ENCODE results near the gene SLC34A1. TPM values are rescaled to one million over a fixed set of nuclear protein-coding genes. Genes with fewer than 3 reads are reported as not detected.

SLC34A1 gene
- total RNA-seq, 2 experiments from 2014 or later, result not detected

GRCh38 chr5:177362610-177363507 is 21.4 kb upstream of the SLC34A1 start:
- ChIA-PET CTCF (interaction anchor here (1.1 to 2.8 kb wide), 5 partner anchors 20 to 92 kb away, joined by 3 to 17 read pairs (median 6); no protein-coding TSS in a partner anchor), POLR2A (no interaction called here)

GRCh38 chr5:177363565-177363964 is 20.7 kb upstream of the SLC34A1 start:
- CTCF ChIA-PET, result interaction anchor here (0.8 to 4.8 kb wide), 8 partner anchors 10 to 138 kb away, joined by 3 to 20 read pairs (median 4); no protein-coding TSS in a partner anchor

GRCh38 chr5:177364159-177364962 is 19.9 kb upstream of the SLC34A1 start:
- CTCF ChIA-PET, result interaction anchor here (0.7 to 4.8 kb wide), 14 partner anchors 8 to 137 kb away, joined by 3 to 20 read pairs (median 3); partner anchors contain the start of gene LMAN2
- POLR2A ChIA-PET, result interaction anchor here (0.8 to 1.7 kb wide), 2 partner anchors 25 to 96 kb away, joined by 4 to 9 read pairs; no protein-coding TSS in a partner anchor

More at GRCh38 chr5:177363565-177363964, 20.7 kb upstream of the SLC34A1 start:
- POLR2A ChIA-PET, result no interaction called here

- ChIA-PET POLR2A (interaction anchor here (1.2 kb wide), 1 partner anchor 9 kb away, joined by 3 read pairs; the partner anchor contains the start of gene RGS14), CTCF (interaction anchor here (1.3 to 11.9 kb wide), 5 partner anchors 13 to 89 kb away, joined by 4 to 132 read pairs (median 19); partner anchors contain the start of gene SLC34A1)
Measured at GRCh38 chr5:177365845-177366527, 18.2 kb upstream of the SLC34A1 start.

GRCh38 chr5:177366528-177367322 is 17.5 kb upstream of the SLC34A1 start:
- ChIA-PET CTCF (interaction anchor here (0.9 to 11.9 kb wide), 6 partner anchors 12 to 88 kb away, joined by 4 to 132 read pairs (median 12); partner anchors contain the start of gene SLC34A1), POLR2A (interaction anchor here (1.2 kb wide), 1 partner anchor 10 kb away, joined by 3 read pairs; the partner anchor contains the start of gene RGS14)

- ChIA-PET CTCF (interaction anchor here (0.9 to 11.9 kb wide), 6 partner anchors 11 to 88 kb away, joined by 4 to 132 read pairs (median 12); partner anchors contain the start of gene SLC34A1), POLR2A (no interaction called here)
Measured at GRCh38 chr5:177367323-177367848, 16.8 kb upstream of the SLC34A1 start.

GRCh38 chr5:177367981-177368868 is 16.0 kb upstream of the SLC34A1 start:
- ChIA-PET CTCF (interaction anchor here (1.0 to 11.9 kb wide), 7 partner anchors 11 to 89 kb away, joined by 3 to 132 read pairs (median 5); partner anchors contain the start of gene SLC34A1), POLR2A (no interaction called here)

GRCh38 chr5:177368869-177369644 is 15.2 kb upstream of the SLC34A1 start:
- POLR2A ChIA-PET, result interaction anchor here (0.6 kb wide), 1 partner anchor 20 kb away, joined by 3 read pairs; no protein-coding TSS in a partner anchor
- CTCF ChIA-PET, result interaction anchor here (0.7 to 11.9 kb wide), 10 partner anchors 8 to 88 kb away, joined by 3 to 132 read pairs (median 4); partner anchors contain the start of gene SLC34A1

GRCh38 chr5:177369645-177370440 is 14.4 kb upstream of the SLC34A1 start:
- POLR2A ChIA-PET, result interaction anchor here (0.6 to 1.3 kb wide), 3 partner anchors 8 to 20 kb away, joined by 3 to 6 read pairs (median 3); no protein-coding TSS in a partner anchor
- CTCF ChIA-PET, result interaction anchor here (0.7 to 11.9 kb wide), 18 partner anchors 9 to 131 kb away, joined by 3 to 132 read pairs (median 4); partner anchors contain the start of genes LMAN2 and SLC34A1

- ChIA-PET POLR2A (interaction anchor here (0.9 to 1.3 kb wide), 3 partner anchors 9 to 56 kb away, joined by 3 to 6 read pairs (median 4); no protein-coding TSS in a partner anchor), CTCF (interaction anchor here (0.5 to 11.9 kb wide), 15 partner anchors 8 to 131 kb away, joined by 3 to 132 read pairs (median 4); partner anchors contain the start of genes LMAN2 and SLC34A1)
Measured at GRCh38 chr5:177370488-177371119, 13.6 kb upstream of the SLC34A1 start.

GRCh38 chr5:177371120-177372033 is 12.9 kb upstream of the SLC34A1 start:
- ChIA-PET POLR2A (interaction anchor here (0.6 to 1.5 kb wide), 8 partner anchors 18 to 127 kb away, joined by 3 to 6 read pairs (median 4); no protein-coding TSS in a partner anchor), CTCF (interaction anchor here (0.5 to 11.9 kb wide), 13 partner anchors 7 to 84 kb away, joined by 3 to 132 read pairs (median 6); partner anchors contain the start of genes LMAN2 and SLC34A1)

- POLR2A ChIA-PET, result interaction anchor here (0.6 to 1.5 kb wide), 8 partner anchors 11 to 126 kb away, joined by 3 to 5 read pairs (median 4); no protein-coding TSS in a partner anchor
Measured at GRCh38 chr5:177372034-177372896, 12.0 kb upstream of the SLC34A1 start.

More at GRCh38 chr5:177372034-177372896, 12.0 kb upstream of the SLC34A1 start:
- CTCF ChIA-PET, result interaction anchor here (0.7 to 11.9 kb wide), 9 partner anchors 11 to 83 kb away, joined by 3 to 132 read pairs (median 6); partner anchors contain the start of genes GRK6, LMAN2 and SLC34A1

All from activated CD8-positive, alpha-beta memory T cell treated with anti-CD3 and anti-CD28 coated beads for 36 hours (primary cell).